ENCODE data around the gene FBN3.

Gene FBN3

GRCh38 chr19:8143041-8143440 is 6.4 kb downstream of the FBN3 start:
- TF ChIP-seq CTCF (IDR thresholded peaks at IDR 0.05; ENCODE audit: insufficient read depth, low read length, missing control alignments): no peak
- POLR2A ChIA-PET: no interaction called here
- CTCF ChIA-PET: no interaction called here
- DNase-seq (ENCODE audit: low read depth, low spot score): no peak
- no peak overlapping the region for H3K4me3 ChIP-seq (ENCODE audit: low read depth, low read length)

GRCh38 chr19:8142513-8142900 is 6.9 kb downstream of the FBN3 start:
- DNase-seq (ENCODE audit: low read depth, low spot score): no peak
- ChIA-PET POLR2A (no interaction called here), CTCF (no interaction called here)
- no peak overlapping the region for H3K4me3 ChIP-seq (ENCODE audit: low read depth, low read length)
- no peak for TF ChIP-seq CTCF (IDR thresholded peaks at IDR 0.05; ENCODE audit: insufficient read depth, low read length, missing control alignments)

GRCh38 chr19:8141726-8142512 is 7.5 kb downstream of the FBN3 start:
- CTCF ChIA-PET: no interaction called here
- no peak for DNase-seq (ENCODE audit: low read depth, low spot score)
- TF ChIP-seq CTCF (IDR thresholded peaks at IDR 0.05; ENCODE audit: insufficient read depth, low read length, missing control alignments): no peak
- POLR2A ChIA-PET: no interaction called here
- no peak overlapping the region for H3K4me3 ChIP-seq (ENCODE audit: low read depth, low read length)

GRCh38 chr19:8138201-8138600 is 11.2 kb downstream of the FBN3 start:
- no peak overlapping the region for H3K4me3 ChIP-seq (ENCODE audit: low read depth, low read length)
- no peak for TF ChIP-seq CTCF (IDR thresholded peaks at IDR 0.05; ENCODE audit: insufficient read depth, low read length, missing control alignments)
- ChIA-PET CTCF (no interaction called here), POLR2A (no interaction called here)
- no peak for DNase-seq (ENCODE audit: low read depth, low spot score)

- no peak for TF ChIP-seq CTCF (IDR thresholded peaks at IDR 0.05; ENCODE audit: insufficient read depth, low read length, missing control alignments)
- no peak overlapping the region for H3K4me3 ChIP-seq (ENCODE audit: low read depth, low read length)
- DNase-seq (ENCODE audit: low read depth, low spot score): no peak
- POLR2A ChIA-PET: no interaction called here
- CTCF ChIA-PET: no interaction called here
Observed at GRCh38 chr19:8137425-8137824, 12.0 kb downstream of the FBN3 start.

GRCh38 chr19:8135946-8136618 is 13.3 kb downstream of the FBN3 start:
- H3K4me3 ChIP-seq (ENCODE audit: low read depth, low read length): no peak overlapping the region
- POLR2A ChIA-PET: no interaction called here
- no peak for DNase-seq (ENCODE audit: low read depth, low spot score)
- CTCF ChIA-PET: no interaction called here
- no peak for TF ChIP-seq CTCF (IDR thresholded peaks at IDR 0.05; ENCODE audit: insufficient read depth, low read length, missing control alignments)
